Measurements from ENCODE around the gene TM7SF2.

TM7SF2 gene

GRCh38 chr11:65090628-65091027, 21.0 kb upstream of the TM7SF2 start:
- no peak for DNase-seq (ENCODE audit: low spot score)

DNA sequence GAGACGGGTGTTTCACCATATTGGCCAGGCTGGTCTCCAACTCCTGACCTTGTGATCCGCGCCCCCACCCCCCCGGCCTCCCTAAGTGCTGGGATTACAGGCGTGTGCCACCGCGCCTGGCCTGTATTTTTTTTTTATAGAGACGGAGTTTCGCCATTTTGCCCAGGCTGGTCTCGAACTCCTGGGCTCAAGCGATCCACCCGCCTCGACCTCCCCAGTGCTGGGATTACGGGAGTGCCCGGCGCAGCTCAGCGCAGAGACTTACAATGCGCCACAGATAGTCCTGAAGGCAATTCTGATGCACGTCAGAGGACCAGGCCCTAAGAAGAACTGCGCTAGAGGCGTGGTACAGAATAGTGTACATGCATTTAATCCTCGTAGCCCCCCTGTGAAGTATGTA, 16.2 kb upstream of the TM7SF2 start:
- DNase-seq (ENCODE audit: low spot score), result no peak

DNA sequence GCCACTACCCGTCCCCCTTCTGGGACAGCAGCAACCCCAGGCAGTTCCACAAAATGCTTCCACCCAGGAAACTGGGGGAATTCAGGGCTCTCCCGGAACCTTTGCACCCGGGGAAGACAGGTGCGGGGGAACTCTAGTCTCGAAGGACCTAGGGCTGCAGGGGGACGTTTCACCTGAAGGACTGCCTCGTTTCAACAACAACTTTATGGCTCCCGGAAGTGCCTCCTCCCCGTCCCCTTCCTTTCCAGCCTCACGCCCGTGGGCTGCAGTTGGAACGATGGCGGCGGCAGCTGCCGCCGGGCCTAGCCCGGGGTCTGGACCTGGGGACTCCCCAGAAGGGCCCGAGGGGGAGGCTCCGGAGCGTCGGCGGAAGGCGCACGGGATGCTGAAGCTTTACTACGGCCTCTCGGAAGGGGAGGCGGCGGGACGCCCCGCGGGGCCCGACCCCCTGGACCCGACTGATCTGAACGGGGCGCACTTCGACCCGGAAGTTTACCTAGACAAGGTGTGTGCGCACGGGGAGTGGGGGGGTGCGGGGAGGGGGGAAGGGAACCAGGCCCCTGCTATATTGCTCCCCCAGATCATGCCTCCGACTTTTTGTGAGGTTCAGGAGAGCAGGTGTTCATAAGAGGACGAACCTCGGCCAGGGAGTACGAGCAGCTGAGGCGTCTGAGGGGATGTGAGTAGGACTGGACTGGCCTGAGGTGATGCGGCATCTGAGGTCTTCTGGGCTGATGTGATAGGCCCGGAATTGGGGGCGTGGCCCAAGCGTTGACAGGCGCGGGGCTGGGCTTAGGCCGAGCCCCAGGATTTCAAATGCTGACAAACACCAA, 15.5 kb upstream of the TM7SF2 start, which contains the start of gene VPS51:
Gene VPS51 (plus strand): TSS at position 241 of the 833 bp plus-strand sequence. CDS start 37 bp downstream, at position 278.
- DNase-seq (ENCODE audit: low spot score), result peak; percentile 96

DNA sequence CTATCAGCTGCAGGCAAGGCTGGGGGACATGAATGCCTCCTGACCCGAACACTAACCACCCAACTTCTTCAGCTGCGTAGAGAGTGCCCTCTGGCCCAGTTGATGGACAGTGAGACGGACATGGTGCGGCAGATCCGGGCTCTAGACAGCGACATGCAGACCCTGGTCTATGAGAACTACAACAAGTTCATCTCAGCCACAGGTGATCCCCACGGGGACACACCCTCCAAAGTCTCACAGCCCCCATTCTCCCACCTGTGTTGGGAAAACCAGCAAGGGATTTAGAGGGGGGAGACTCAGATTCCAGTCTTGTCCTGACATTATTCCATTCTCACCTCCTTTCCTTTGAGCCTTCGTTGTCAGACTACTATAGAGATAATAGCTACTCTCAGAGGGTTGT, 14.7 kb upstream of the TM7SF2 start:
- DNase-seq (ENCODE audit: low spot score), result no peak

GRCh38 chr11:65100674-65101350, 10.9 kb upstream of the TM7SF2 start:
- no peak for DNase-seq (ENCODE audit: low spot score)

DNA sequence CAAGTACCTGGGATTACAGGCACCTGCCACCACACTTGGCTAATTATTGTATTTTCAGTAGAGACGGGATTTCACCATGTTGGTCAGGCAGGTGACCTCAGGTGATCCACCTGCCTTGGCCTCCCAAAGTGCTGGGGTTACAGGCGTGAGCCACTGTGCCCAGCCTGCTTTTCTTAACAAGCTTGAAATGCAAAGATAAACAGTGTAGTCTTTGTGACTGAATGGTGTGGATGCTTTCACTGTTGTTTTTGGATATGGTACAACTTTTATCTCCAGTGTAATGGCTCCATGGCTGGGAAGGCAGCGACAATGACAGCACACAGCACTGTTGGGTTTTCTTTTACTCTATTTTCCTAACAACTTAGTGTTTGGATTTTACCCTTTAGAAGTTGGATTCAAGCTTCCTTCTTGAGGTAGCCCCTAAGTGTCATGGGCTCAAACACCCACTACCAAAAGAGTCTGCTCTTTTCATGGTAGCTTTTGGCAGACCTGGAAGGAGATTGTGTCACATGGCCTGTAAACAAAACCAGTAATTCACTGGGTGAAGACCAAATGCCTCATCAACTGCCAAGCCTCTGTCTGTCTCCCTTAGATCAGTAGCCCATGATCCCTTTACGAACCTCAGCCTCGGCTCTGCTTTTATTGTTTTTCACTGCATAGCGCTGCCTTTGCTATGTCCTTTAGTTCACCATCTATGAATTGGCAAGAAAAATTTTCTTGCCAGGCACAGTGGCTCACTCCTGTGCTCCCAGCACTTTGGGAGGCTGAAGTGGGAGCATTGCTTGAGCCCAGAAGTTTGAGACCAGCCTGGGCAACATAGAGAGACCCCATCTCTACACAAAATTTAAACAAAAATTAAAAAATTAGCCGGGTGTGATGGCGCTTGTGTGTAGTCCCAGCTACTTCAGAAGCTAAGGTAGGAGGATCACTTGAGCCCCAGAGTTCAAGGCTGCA, 9.3 kb upstream of the TM7SF2 start:
- no peak for DNase-seq (ENCODE audit: low spot score)

- no peak for DNase-seq (ENCODE audit: low spot score)
These were observed 8.2 kb upstream of the TM7SF2 start for GRCh38 chr11:65103476-65103875.

GRCh38 chr11:65104628-65105027, 7.0 kb upstream of the TM7SF2 start:
- DNase-seq (ENCODE audit: low spot score), result no peak

DNA sequence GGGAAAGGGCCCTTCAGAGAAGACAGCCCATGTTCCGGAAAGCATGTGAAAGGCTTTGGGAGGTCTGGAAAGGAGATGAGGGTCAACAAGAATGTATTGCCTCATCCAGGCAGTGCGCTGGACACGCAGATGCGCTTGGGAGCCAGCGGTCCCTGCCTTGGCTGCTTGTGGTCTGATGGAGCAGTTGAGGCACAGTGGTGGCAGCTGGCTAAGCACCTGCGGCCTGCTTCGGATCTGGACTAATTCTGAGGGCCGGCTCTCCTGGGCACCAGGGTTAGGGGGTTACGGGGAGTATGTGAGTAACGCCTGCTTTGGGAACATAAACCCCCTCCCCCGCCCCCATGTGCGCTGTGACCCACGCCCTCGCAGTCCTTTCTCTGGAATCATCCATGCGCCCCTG, 4.6 kb upstream of the TM7SF2 start:
- no peak for DNase-seq (ENCODE audit: low spot score)

GRCh38 chr11:65107751-65108468, 3.8 kb upstream of the TM7SF2 start:
- no peak for DNase-seq (ENCODE audit: low spot score)

DNA sequence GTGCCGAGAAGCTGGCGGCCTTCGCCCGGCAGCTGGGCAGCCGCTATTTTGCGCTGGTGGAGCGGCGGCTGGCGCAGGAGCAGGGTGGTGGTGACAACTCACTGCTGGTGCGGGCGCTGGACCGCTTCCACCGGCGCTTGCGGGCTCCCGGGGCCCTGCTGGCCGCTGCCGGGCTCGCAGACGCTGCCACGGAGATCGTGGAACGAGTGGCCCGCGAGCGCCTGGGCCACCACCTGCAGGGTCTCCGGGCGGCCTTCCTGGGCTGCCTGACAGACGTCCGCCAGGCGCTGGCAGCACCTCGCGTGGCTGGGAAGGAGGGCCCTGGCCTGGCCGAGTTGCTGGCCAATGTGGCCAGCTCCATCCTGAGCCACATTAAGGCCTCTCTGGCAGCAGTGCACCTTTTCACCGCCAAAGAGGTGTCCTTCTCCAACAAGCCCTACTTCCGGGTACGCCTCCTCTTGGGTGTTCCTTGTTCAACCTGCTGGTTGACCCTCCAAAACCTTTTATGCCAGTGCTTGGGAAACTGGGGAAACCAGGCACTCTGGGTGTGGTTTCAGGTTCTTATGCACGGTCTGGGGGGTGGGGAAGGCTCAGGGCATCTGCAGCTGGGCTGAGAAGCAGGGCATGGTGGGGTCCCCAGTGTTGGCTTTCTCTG, 3.1 kb upstream of the TM7SF2 start:
- DNase-seq (ENCODE audit: low spot score), result no peak

DNA sequence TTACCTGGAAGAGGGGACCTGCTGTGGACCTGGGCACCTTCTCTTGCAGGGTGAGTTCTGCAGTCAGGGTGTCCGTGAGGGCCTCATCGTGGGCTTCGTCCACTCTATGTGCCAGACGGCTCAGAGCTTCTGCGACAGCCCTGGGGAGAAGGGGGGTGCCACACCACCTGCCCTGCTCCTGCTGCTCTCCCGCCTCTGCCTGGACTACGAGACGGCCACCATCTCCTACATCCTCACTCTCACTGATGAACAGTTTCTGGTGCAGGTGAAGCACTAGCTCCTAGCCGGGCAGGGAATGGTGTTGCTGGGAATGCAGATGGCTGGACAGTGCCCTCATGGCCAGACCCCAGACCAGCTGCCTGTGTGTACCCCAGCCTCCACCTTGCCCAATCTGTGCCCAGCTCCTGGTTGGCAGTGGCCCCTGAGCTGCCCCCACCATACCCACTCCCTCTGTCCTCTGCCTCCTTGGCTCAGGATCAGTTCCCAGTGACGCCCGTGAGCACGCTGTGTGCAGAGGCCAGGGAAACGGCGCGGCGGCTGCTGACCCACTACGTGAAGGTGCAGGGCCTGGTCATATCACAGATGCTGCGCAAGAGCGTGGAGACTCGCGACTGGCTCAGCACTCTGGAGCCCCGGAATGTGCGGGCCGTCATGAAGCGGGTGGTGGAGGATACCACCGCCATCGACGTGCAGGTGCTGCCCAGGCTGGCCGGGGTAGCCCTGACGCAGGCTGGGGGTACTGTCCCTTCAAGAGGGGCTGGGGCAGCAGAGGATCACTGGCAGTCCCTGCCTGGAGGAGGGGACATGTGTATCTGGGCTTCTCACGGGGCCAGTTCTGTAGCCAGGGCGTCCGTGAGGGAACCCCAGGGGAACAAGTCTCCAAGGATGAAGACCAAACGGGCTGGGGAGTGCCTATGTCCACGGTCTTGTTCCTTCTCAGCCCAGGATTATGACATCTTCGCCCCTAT, 2.2 kb upstream of the TM7SF2 start:
- no peak for DNase-seq (ENCODE audit: low spot score)

- peak; percentile 87 for DNase-seq (ENCODE audit: low spot score)
These were observed 1.3 kb upstream of the TM7SF2 start for GRCh38 chr11:65110354-65110861.

- no peak for DNase-seq (ENCODE audit: low spot score)
These were observed 421 bp upstream of the TM7SF2 start for GRCh38 chr11:65111159-65111743.

- peak; percentile 61 for DNase-seq (ENCODE audit: low spot score)
These were observed 1.1 kb downstream of the TM7SF2 start for GRCh38 chr11:65112546-65113360.

- no peak for DNase-seq (ENCODE audit: low spot score)
These were observed 1.7 kb downstream of the TM7SF2 start for GRCh38 chr11:65113361-65113756.

- DNase-seq (ENCODE audit: low spot score), result no peak
These were observed 2.2 kb downstream of the TM7SF2 start for GRCh38 chr11:65113839-65114238.

DNA sequence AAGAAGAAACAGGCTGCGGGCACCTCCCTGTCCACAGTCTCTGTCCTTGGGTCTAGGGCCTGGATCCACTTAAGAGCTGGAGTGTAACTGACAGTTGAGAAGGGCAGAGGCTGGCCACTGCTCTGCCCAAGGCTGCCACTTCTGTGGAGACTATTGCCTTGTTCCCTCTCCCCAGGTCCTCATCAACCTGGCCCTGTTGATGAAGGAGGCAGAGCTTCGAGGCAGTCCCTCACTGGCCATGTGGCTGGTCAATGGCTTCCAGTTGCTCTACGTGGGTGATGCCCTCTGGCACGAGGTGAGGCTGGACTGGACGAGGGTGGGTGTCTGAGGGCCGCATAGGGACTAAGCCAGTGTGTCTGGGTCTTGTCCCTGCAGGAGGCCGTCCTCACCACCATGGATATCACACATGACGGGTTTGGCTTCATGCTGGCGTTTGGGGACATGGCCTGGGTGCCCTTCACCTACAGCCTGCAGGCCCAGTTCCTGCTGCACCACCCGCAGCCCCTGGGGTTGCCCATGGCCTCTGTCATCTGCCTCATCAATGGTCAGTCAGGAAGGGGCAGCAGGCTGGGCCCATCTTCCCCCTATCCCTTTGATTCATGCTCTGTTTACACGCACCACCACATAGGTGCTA, 3.0 kb downstream of the TM7SF2 start:
- no peak for DNase-seq (ENCODE audit: low spot score)

Data from iPS-NIHi11 (cell line).